ENCODE data around the gene C15orf39. TPM values are rescaled to one million over a fixed set of nuclear protein-coding genes. Genes with fewer than 3 reads are reported as not detected.

C15orf39 gene
- total and polyA plus RNA-seq, 9 of the 15 experiments (the other 6 are each of a cell fraction or from before 2014, with no cell fraction given) = 0.31 to 29.8 (median 4.4) TPM

DNA sequence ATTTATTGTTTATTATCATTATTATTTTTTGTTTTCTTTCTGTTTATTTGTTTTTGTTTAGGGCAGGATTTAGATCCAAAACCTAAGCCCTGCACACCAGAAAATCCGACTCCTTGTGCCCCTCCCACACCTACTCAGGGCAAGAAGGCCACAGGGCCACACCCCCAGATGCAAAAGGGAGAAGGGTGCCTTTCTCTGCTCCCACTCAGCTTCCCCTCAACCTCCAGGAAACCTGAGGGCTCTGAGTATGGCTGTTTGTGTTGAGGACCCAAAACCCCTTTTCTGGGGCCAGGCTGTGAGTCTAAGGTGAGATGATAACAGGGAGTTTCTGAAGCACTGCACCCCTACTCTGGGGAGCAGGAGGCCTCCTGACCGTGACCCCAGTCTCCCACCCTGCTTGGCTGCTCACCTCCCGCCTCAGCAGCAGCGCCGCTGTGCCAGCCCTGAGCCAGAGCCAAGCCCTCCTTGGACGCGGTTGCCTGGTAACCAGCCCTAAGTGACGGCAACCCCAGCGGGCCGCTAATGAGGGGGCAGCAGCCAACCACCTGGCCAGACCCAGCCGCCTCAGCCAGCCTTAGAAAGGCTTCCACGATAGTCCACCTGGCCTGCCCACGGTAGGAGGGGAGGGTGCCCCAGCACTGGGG is 6.4 kb upstream of the C15orf39 start:
- no peak overlapping the region for H3K4me3 ChIP-seq
- no peak for TF ChIP-seq ASH1L (IDR thresholded peaks at IDR 0.05; ENCODE audit: borderline replicate concordance, low read depth, partially characterized antibody)
- no peak for TF ChIP-seq ZNF324 (CRISPR knock-in tag; IDR thresholded peaks at IDR 0.05)
- no peak for TF ChIP-seq TGIF2 (CRISPR knock-in tag; IDR thresholded peaks at IDR 0.05)
- ChIA-PET POLR2A (interaction anchor here (1.0 kb wide), 1 partner anchor 13 kb away, joined by 3 read pairs; no protein-coding TSS in a partner anchor), CTCF (ENCODE audit: low intra/inter-chr PET ratio) (no interaction called here)
- WGBS (ENCODE audit: insufficient coverage, low coverage, missing lambda C conversion rate) = 33% methylated on average over 12 of the region's 13 CpGs
- H4K20me1 ChIP-seq (replicated peaks; ENCODE audit: control insufficient read depth, insufficient read depth, low read length) = no peaks in the 10 kb centered on the region
- BruUV-seq (replicated peaks) = no TSS peak
- no peak overlapping the region for H3K4me2 ChIP-seq (ENCODE audit: insufficient read depth, low read length)
- H2AFZ ChIP-seq (ENCODE audit: low read depth, low read length) = no peak overlapping the region
- ATAC-seq (no peak), FAIRE-seq (no peak), DNase-seq (ENCODE audit: extremely low read depth in 1 of 4, low spot score in 3 of 4) (no peak)
- intact Hi-C loops (cut with micrococcal nuclease) = no loop called here
- in situ Hi-C loops (cut with MboI) = no loop called here
- H3K36me3 ChIP-seq (ENCODE audit: control insufficient read depth, insufficient read depth, low read length) = no peaks in the 10 kb centered on the region
- H3K27me3 ChIP-seq (ENCODE audit: control insufficient read depth in 2 of 2, insufficient read depth in 2 of 2, low read length in 2 of 2) = no peaks in the 10 kb centered on the region
- H3K9me1 ChIP-seq (ENCODE audit: control insufficient read depth, insufficient read depth, low read length) = peaks cover 2% of the 10 kb centered on the region
- no peak overlapping the region; a peak in 1 of 4 replicates for H3K9ac ChIP-seq (ENCODE audit: insufficient read depth in 1 of 2, low read depth in 2 of 2, low read length in 2 of 2)
- H3K9me3 ChIP-seq (replicated peaks; ENCODE audit: control insufficient read depth, insufficient read depth, low read depth, low read length) = no peaks in the 10 kb centered on the region; the same call in 1 of the 2 replicates
- H3K79me2 ChIP-seq (ENCODE audit: control insufficient read depth, insufficient read depth, low read length) = no peaks in the 10 kb centered on the region
- H3K4me1 ChIP-seq (replicated peaks in 1 of 2; ENCODE audit: control insufficient read depth in 2 of 2, insufficient read depth in 2 of 2, low read length in 2 of 2) = peaks cover 15 to 16% of the 10 kb centered on the region in 2 experiments
- H3K27ac ChIP-seq (ENCODE audit: extremely low read depth, low read depth, low read length) = no peak overlapping the region

DNA sequence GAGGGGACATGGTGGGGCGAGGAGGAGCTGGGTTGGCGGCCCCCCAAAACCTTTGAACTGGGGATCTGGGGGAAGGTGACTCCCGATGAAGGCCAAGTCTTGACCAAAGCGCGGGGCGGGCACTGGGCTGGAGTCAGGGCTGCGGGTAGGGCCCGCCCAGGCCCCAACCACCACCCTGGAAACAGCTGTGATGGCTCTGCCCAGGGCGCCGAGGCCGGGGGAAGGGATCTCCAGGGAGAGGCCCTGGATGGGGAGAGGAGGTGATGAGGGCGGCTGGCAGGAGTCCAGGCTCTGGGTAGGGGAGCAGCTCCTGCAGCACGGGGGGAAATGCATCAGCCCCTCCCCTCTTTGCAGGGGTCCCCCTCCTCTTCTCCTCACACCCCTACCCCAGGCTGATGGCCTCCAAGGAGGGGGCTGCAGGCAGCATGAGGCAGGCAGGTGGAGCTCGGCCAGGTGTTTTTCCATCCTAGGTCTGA is 5.9 kb upstream of the C15orf39 start:
- in situ Hi-C loops (cut with MboI) = no loop called here
- TF ChIP-seq KAT2B (IDR thresholded peaks at IDR 0.05; ENCODE audit: low read depth, low read length) (no peak), NFIC (IDR thresholded peaks at IDR 0.05) (peak; percentile 36; the same call in 1 of the 2 replicates), KDM4B (IDR thresholded peaks at IDR 0.05; ENCODE audit: borderline replicate concordance in 2 of 2, low read depth in 1 of 2) (no peak), ZNF174 (CRISPR knock-in tag; IDR thresholded peaks at IDR 0.05) (no peak)
- CTCF ChIA-PET (ENCODE audit: low intra/inter-chr PET ratio) = no interaction called here

More for the DNA sequence above, 5.9 kb upstream of the C15orf39 start:
- no peaks in the 10 kb centered on the region for H4K20me1 ChIP-seq (replicated peaks; ENCODE audit: control insufficient read depth, insufficient read depth, low read length)
- WGBS (ENCODE audit: insufficient coverage, low coverage, missing lambda C conversion rate) = 37% methylated on average over 2 of the region's 14 CpGs
- BruUV-seq (replicated peaks) = no TSS peak
- no peak overlapping the region for H2AFZ ChIP-seq (ENCODE audit: low read depth, low read length)
- no peaks in the 10 kb centered on the region for H3K79me2 ChIP-seq (ENCODE audit: control insufficient read depth, insufficient read depth, low read length)
- no peak overlapping the region for H3K4me3 ChIP-seq
- H3K9ac ChIP-seq (ENCODE audit: insufficient read depth in 1 of 2, low read depth in 2 of 2, low read length in 2 of 2) = 0 out of 4 replicates have a peak overlapping the region, but pooled peaks of 1 of the 2 experiments have one; percentile 33
- intact Hi-C loops (cut with micrococcal nuclease) = no loop called here
- POLR2A ChIA-PET = interaction anchor here (1.3 kb wide), 1 partner anchor 172 kb away, joined by 4 read pairs; the partner anchor contains the start of gene PPCDC
- no peaks in the 10 kb centered on the region for H3K27me3 ChIP-seq (ENCODE audit: control insufficient read depth in 2 of 2, insufficient read depth in 2 of 2, low read length in 2 of 2)
- no peak for FAIRE-seq
- H3K9me1 ChIP-seq (ENCODE audit: control insufficient read depth, insufficient read depth, low read length) = peaks cover 3% of the 10 kb centered on the region
- no peak overlapping the region for H3K4me2 ChIP-seq (ENCODE audit: insufficient read depth, low read length)
- H3K9me3 ChIP-seq (replicated peaks; ENCODE audit: control insufficient read depth, insufficient read depth, low read depth, low read length) = no peaks in the 10 kb centered on the region; the same call in 1 of the 2 replicates
- no peak overlapping the region for H3K27ac ChIP-seq (ENCODE audit: extremely low read depth, low read depth, low read length)
- no peaks in the 10 kb centered on the region for H3K36me3 ChIP-seq (ENCODE audit: control insufficient read depth, insufficient read depth, low read length)
- no peak for ATAC-seq
- no peak for DNase-seq (ENCODE audit: extremely low read depth in 1 of 4, low spot score in 3 of 4)
- H3K4me1 ChIP-seq (replicated peaks in 1 of 2; ENCODE audit: control insufficient read depth in 2 of 2, insufficient read depth in 2 of 2, low read length in 2 of 2) = peaks cover 21 to 22% of the 10 kb centered on the region in 2 experiments
